Hepatocyte (in vitro differentiated cells): ENCODE measurements around the gene BCL2.

Experiments used
- EZH2 ChIP-seq: fragments of 200-600 bp; sonication (generic); IDR thresholded peaks from 2 replicates; pipeline ENCODE4 v1.6.1; 2016; ENCODE audit warnings: antibody characterized with exemption, mild to moderate bottlenecking, borderline replicate concordance
- EZH2phosphoT487 ChIP-seq: fragments of 200-600 bp; sonication (generic); IDR thresholded peaks from one replicate; pipeline ENCODE4 v1.6.1; 2018; ENCODE audit warnings: antibody characterized with exemption, mild to moderate bottlenecking, low read depth, moderate library complexity; ENCODE audit not compliant: unreplicated experiment, severe bottlenecking
- TF ChIP-seq, protein P1 (sequence below): fragments of 200-600 bp; sonication (generic); IDR thresholded peaks from 2 replicates; pipeline ENCODE4 v1.5.1; 2016; ENCODE audit warnings: antibody characterized with exemption, mild to moderate bottlenecking; ENCODE audit not compliant: poor library complexity

DNA sequence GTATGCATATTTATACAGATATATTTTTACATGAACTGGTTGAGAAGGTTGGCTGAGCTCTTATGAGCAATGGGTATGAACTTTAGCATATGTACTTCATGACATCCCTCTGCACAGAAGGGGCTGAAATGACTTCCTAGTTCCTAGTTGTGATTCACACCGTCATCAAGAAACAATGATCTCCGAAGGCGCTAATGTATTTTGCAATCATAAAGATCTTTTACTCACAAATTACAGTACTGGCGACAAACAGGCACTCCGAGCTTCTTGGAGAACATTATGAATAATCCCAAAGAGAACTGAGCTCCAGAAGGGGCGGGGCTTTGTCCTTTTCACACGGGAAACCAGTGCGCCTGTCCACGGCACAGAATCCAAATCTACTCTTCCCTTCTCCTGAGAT lies 18.1 kb downstream of the BCL2 start:
- TF ChIP-seq EZH2phosphoT487: no peak
- TF ChIP-seq, protein P1, sequence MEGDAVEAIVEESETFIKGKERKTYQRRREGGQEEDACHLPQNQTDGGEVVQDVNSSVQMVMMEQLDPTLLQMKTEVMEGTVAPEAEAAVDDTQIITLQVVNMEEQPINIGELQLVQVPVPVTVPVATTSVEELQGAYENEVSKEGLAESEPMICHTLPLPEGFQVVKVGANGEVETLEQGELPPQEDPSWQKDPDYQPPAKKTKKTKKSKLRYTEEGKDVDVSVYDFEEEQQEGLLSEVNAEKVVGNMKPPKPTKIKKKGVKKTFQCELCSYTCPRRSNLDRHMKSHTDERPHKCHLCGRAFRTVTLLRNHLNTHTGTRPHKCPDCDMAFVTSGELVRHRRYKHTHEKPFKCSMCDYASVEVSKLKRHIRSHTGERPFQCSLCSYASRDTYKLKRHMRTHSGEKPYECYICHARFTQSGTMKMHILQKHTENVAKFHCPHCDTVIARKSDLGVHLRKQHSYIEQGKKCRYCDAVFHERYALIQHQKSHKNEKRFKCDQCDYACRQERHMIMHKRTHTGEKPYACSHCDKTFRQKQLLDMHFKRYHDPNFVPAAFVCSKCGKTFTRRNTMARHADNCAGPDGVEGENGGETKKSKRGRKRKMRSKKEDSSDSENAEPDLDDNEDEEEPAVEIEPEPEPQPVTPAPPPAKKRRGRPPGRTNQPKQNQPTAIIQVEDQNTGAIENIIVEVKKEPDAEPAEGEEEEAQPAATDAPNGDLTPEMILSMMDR: no peak
- no peak for TF ChIP-seq EZH2
